HEK293T (cell line): ENCODE data around the gene VAV3.

ENCODE experiments used
- L3MBTL2 ChIP-seq: fragments of 450-650 bp; conservative IDR thresholded peaks from 2 replicates; pipeline ENCODE4 v1.6.1; 2016; ENCODE audit warnings: mild to moderate bottlenecking
- SP1 ChIP-seq: fragments of 450-650 bp; IDR thresholded peaks from 2 replicates; pipeline ENCODE4 v1.6.1; 2017
- ZNF384 ChIP-seq: fragments of 450-650 bp; IDR thresholded peaks from 2 replicates; pipeline ENCODE4 v1.6.1; 2016

GRCh38 chr1:107666493-107666892 is 298.5 kb downstream of the VAV3 start:
- TF ChIP-seq L3MBTL2 (no peak), ZNF384 (no peak), SP1 (no peak)
